Inferior parietal cortex (tissue), 1 donor: ENCODE results near the gene OBSL1.

ENCODE experiments used
- DNase-seq: peaks from one replicate; pipeline ENCODE4 v3.0.0-alpha.2; 2016; ENCODE audit errors: extremely low spot score

OBSL1 gene

GRCh38 chr2:219549619-219550018, 21.7 kb downstream of the OBSL1 start:
- DNase-seq = no peak

GRCh38 chr2:219548990-219549389, 22.3 kb downstream of the OBSL1 start:
- no peak for DNase-seq

DNA sequence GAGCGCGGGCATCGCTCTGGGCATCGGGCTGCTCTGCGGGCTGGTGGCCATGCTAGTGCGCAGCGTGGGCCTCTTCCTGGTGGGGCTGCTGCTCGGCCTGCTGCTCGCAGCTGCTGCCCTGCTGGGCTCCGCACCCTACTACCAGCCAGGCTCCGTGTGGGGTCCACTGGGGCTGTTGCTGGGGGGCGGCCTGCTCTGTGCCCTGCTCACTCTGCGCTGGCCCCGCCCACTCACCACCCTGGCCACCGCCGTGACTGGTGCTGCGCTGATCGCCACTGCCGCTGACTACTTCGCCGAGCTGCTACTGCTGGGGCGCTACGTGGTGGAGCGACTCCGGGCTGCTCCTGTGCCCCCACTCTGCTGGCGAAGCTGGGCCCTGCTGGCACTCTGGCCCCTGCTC, 23.7 kb downstream of the OBSL1 start:
- no peak for DNase-seq

- DNase-seq = no peak
Measured at GRCh38 chr2:219545943-219546352, 25.4 kb downstream of the OBSL1 start.

DNA sequence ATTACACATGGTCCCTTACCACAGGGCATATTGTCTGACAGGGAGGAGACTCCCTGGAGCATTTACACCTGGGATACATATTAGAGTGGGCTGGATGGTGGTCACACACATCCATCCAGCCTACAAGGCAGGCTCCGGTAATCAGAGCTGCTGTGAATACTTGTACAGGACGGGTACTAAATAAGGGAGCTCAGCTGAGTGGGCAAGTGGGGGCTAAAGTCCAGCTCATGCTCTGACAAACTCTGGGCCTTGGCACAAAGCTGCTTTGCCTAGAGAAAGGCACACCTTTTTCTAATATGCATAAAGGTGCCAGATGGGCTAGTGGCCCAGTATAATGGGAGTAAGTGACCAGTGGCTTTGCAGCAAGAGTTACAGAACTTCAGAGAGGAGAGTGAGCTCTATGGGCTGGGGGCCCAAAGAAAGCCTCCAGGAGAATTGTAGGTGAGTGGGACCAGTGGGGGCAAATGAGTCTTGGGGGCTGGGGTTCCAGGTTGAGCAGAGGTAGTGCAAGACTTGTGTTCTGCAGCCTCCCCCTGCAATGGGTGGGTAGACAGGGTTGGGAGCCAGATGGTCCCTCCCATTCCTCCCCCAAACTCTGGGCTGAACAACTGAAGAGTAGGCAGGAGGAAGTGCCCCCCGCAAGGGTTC, 25.9 kb downstream of the OBSL1 start:
- DNase-seq = no peak

GRCh38 chr2:219544567-219544966, 26.8 kb downstream of the OBSL1 start:
- DNase-seq = no peak

DNA sequence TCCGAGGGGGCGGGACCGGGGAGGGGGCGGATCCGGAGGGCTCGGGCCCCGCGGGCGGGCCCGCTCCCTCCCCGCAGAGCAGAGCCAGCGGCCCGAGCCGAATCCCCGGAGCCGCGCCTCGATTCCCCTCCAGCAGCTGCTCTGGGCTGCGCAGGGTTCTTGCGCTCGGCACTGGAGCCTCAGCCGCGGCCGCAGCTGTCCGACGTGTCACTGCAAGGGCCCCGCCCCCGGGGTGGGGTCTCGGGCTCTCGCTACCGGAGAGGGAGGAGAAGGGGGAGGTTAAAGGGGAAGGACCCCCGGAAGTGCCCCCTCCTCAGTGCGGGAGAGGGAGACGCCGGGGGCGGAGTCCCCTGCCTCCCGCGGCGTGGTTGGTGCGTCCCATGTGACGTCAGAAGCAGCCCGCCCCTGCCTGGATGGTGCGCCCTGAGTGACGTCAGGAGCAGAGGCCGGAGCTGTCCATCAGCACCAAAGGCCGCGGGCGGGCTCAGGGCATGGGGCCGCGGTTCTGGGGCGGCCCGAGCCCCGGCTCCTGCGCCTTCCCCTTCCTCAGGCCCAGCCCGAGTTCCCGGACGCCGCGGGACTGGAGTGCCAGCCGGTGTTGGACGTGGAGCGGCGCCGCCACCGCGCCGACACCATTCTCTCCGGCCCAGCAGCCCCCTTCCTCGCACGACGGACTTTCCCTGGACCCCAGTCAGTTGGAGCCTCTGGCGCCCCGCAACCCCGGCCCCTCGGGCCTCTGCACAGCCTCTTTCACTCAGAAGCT, 27.6 kb downstream of the OBSL1 start, which contains the start of the genes CHPF and TMEM198:
CHPF (minus strand) TSS at position 214 of the 763 bp plus-strand sequence. CDS start 271 bp downstream, outside the sequence.
TMEM198 (plus strand) TSS at position 433 of the 763 bp plus-strand sequence. CDS start 700 bp downstream, outside the sequence.
- DNase-seq = peak; percentile 96

GRCh38 chr2:219542931-219543595, 28.3 kb downstream of the OBSL1 start:
- no peak for DNase-seq

GRCh38 chr2:219541611-219542180, 29.6 kb downstream of the OBSL1 start:
- peak; percentile 66 for DNase-seq

DNA sequence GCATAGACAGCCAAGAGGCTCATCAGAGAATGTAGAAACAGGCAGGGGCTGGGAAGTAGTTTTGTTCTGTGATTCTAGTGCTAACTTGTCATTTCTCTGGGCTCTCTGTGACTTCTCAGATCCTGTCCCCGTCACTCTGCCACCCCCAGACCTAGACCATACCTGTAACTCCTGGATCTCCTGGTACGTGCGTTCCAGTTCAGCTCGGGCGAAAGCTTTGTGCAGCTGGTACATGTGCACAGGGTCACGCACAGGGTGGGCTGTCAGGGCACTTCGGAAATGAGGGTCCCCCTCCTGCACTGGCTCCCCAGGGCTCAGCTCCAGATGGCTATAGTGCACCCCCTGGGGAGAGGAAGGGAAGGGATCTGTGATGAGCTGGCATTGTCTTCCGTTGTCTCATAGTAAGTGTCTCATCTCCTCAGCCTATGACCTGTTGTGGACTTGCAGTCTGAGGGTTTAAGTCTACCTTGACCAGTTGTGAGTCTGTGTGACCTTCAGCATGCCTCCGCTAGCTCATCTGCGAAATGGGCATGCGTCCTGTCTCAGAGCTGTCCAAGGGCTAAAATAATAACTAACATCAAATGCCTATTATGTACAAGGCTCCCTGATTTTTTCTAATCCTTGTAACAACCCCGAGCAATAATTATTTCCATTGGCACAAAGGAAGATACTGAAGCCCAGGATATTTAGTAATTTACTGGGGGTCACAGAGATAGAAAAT, 30.4 kb downstream of the OBSL1 start:
- no peak for DNase-seq

- no peak for DNase-seq
Measured at GRCh38 chr2:219539926-219540678, 31.2 kb downstream of the OBSL1 start.

GRCh38 chr2:219538956-219539788, 32.2 kb downstream of the OBSL1 start:
- DNase-seq = no peak

GRCh38 chr2:219538504-219538951, 32.8 kb downstream of the OBSL1 start:
- DNase-seq = no peak

- no peak for DNase-seq
Measured at GRCh38 chr2:219537657-219538488, 33.5 kb downstream of the OBSL1 start.

- DNase-seq = no peak
Measured at GRCh38 chr2:219536967-219537366, 34.4 kb downstream of the OBSL1 start.

DNA sequence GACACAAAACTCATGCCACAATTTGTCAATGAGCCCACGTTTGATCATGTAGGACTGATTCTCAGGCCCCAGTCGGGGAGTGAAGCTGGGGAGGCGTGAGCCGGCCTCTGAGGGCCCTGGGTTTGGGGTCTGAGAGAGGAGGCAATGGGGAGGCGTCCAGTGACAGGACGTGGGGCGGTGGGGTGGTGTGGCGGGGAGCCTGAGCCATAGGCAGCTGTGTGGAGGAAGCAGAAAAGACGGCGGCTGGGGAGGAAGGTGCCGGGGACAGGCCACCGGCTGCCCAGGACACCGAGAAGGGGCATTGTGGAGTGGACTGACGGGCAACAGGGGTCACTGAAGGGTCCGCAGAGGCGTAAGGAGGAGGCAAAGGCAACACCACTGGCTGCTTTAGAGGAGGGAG, 34.9 kb downstream of the OBSL1 start:
- no peak for DNase-seq

DNA sequence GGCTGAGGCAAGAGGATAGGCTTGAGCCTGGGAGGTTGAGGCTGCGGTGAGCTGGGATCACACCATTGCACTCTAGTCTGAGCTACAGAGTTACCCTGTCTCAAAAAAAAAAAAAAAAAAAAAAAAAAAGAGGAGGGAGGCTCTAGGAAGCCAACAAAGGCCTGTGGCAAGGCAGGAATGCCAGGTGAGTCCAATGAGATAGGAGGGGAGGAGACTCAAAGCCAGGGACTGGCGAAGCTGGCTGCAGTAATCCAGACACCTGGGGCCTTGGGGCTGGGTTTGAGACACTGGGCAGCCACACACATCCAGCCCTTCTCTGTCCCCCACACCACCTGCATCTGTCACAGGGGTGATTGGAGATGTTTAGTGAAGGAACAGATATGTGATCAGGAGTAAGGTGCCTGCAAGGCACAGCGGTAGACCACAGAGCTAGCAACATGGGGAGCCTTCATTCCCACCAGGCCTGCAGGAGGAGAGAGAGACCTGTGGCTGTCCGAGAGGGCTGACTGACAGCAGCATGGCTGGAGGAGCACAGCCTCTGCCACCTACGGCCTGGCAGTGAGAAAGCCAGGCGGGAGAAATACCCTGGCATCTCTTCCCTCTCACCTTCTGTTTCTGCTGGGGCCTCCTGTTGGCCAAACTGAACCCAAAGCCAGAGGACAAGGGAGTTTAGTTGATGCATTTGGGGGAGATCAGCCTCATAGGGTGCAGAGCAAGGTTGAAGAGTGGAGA, 37.2 kb downstream of the OBSL1 start:
- no peak for DNase-seq

DNA sequence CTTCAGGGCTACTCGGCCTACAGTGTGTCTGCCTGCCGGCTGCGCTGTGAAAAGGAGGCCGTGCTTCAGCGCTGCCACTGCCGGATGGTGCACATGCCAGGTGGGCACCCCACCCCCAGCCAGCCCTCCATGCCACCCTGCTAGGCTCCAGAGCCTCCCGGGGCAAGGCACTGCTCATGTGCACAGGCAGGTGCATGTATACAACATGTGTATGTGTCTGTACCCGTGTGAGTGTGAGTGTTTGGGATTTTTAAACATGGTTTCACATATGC, 39.0 kb downstream of the OBSL1 start:
- no peak for DNase-seq
